A673 (cell line): ENCODE results near the gene KIF26A.

ENCODE experiments used
- CTCF ChIP-seq: fragments of 300-800, 200-600 bp; sonication (generic); conservative IDR thresholded peaks from 2 replicates; pipeline ENCODE4 v1.5.1; 2017; ENCODE audit warnings: low read depth, mild to moderate bottlenecking, antibody characterized with exemption, low read length, moderate library complexity, mixed read lengths
- EZH2 ChIP-seq: fragments of 200-600 bp; sonication (generic); IDR thresholded peaks from 2 replicates; pipeline ENCODE4 v1.6.1; 2017; ENCODE audit warnings: borderline replicate concordance, low read depth, mild to moderate bottlenecking, mixed read lengths, antibody characterized with exemption, low read length; ENCODE audit not compliant: poor library complexity, severe bottlenecking

GRCh38 chr14:104211215-104211614, 72.8 kb downstream of the KIF26A start:
- TF ChIP-seq CTCF (no peak), EZH2 (no peak)
